Ishikawa (cell line): Measurements from ENCODE around the gene STH.

Experiments used
- EP300 ChIP-seq: IDR thresholded peaks from 2 replicates; pipeline ENCODE4 v1.6.1; 2012; ENCODE audit warnings: borderline replicate concordance
- YY1 ChIP-seq: IDR thresholded peaks from 2 replicates; pipeline ENCODE4 v1.6.1; 2012; ENCODE audit warnings: low read depth

GRCh38 chr17:46013502-46014165, 14.6 kb downstream of the STH start:
- TF ChIP-seq YY1 (no peak), EP300 (no peak)
